Measurements from ENCODE around the gene C5orf34. TPM values are rescaled to one million over a fixed set of nuclear protein-coding genes. Genes with fewer than 3 reads are reported as not detected.

Gene C5orf34
- total RNA-seq, 1 donor from 2014 or later, result 5.1 TPM

Other genes with a start within 250 kb of the C5orf34 start
- gene HMGCS1, start 201.7 kb downstream of the C5orf34 start, total RNA-seq, result 168 TPM
- 4.3 TPM for gene CCL28, start 102.8 kb downstream of the C5orf34 start, total RNA-seq
- 13.5 TPM for gene TMEM267, start 31.3 kb downstream of the C5orf34 start, total RNA-seq
- gene PAIP1, start 41.9 kb upstream of the C5orf34 start, total RNA-seq, result 58.5 TPM
- gene NNT, start 88.0 kb upstream of the C5orf34 start, total RNA-seq, result 81.5 TPM

Measured in skin of body (tissue), 1 donor.